NCI-H1417 treated with DMSO at 0.1 percent for 48 hours (cell line): Measurements from ENCODE around the gene IKZF2.
"Not testable (repeated sequence)": the region's sequence is repeated elsewhere in the genome, so short reads cannot be mapped to it uniquely, and the experiment has no call there.

Source experiments
- DNase-seq: peaks from one replicate; lab custom pipeline; 2025; lab: John Stamatoyannopoulos, UW

The IKZF2 gene

GRCh38 chr2:213036836-213037235 lies 114.6 kb downstream of the IKZF2 start:
- DNase-seq: no peak

GRCh38 chr2:213034585-213034984 lies 116.8 kb downstream of the IKZF2 start:
- DNase-seq: no peak

- no peak for DNase-seq
Observed at GRCh38 chr2:213032607-213033006, 118.8 kb downstream of the IKZF2 start.

- no peak for DNase-seq
Observed at GRCh38 chr2:213022987-213023386, 128.4 kb downstream of the IKZF2 start.

GRCh38 chr2:213021971-213022899 lies 129.2 kb downstream of the IKZF2 start:
- DNase-seq: no peak

- not testable (repeated sequence) for DNase-seq
Observed at GRCh38 chr2:213020913-213021312, 130.5 kb downstream of the IKZF2 start.

GRCh38 chr2:213020268-213020667 lies 131.1 kb downstream of the IKZF2 start:
- no peak for DNase-seq

GRCh38 chr2:213019368-213019767 lies 132.0 kb downstream of the IKZF2 start:
- DNase-seq: no peak

GRCh38 chr2:213018340-213018901 lies 133.0 kb downstream of the IKZF2 start:
- no peak for DNase-seq

- DNase-seq: no peak
Observed at GRCh38 chr2:213017404-213017803, 134.0 kb downstream of the IKZF2 start.

GRCh38 chr2:213016984-213017351 lies 134.4 kb downstream of the IKZF2 start:
- DNase-seq: no peak

GRCh38 chr2:213016166-213016983 lies 135.0 kb downstream of the IKZF2 start:
- DNase-seq: no peak

- DNase-seq: no peak
Observed at GRCh38 chr2:213015387-213016165, 135.8 kb downstream of the IKZF2 start.

- DNase-seq: no peak
Observed at GRCh38 chr2:213013979-213014378, 137.4 kb downstream of the IKZF2 start.

GRCh38 chr2:213011505-213011904 lies 139.9 kb downstream of the IKZF2 start:
- DNase-seq: no peak

- no peak for DNase-seq
Observed at GRCh38 chr2:213010106-213010779, 141.2 kb downstream of the IKZF2 start.

- DNase-seq: no peak
Observed at GRCh38 chr2:213007290-213007838, 144.0 kb downstream of the IKZF2 start.

GRCh38 chr2:213004197-213004821 lies 147.1 kb downstream of the IKZF2 start:
- DNase-seq: no peak

GRCh38 chr2:213002383-213002782 lies 149.0 kb downstream of the IKZF2 start:
- DNase-seq: no peak

- DNase-seq: no peak
Observed at GRCh38 chr2:213001297-213001910, 150.0 kb downstream of the IKZF2 start.
